Stimulated activated CD8-positive, alpha-beta memory T cell treated with anti-CD3 and anti-CD28 coated beads, Interleukin-12 subunit alpha, Interleukin-12 subunit beta, amount 100 ng/mL, for 24 hours (primary cell): ENCODE measurements around the gene MYBBP1A.

Experiments
- DNase-seq: peaks from one replicate; pipeline ENCODE4 v3.0.0-alpha.2; 2020; ENCODE audit errors: extremely low read depth

Gene MYBBP1A

DNA sequence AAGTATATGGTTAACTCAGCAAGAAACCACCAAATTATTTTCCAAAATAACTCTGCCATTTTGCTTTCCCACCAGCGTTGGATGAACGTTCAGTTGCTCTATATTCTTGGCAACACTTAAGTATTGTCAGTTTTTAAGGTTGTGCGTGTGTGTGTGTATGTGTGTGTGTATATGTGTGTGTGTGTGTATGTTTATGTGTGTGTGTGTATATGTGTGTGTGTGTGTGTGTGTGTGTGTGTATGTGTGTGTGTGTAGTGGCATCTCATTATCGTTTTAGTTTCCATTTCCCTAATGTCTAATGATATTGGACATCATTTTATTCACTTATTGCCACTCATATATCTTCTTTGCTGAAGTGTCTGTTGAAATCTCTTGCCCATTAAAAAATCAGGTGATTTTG, 17.9 kb upstream of the MYBBP1A start:
- DNase-seq, result no peak

DNA sequence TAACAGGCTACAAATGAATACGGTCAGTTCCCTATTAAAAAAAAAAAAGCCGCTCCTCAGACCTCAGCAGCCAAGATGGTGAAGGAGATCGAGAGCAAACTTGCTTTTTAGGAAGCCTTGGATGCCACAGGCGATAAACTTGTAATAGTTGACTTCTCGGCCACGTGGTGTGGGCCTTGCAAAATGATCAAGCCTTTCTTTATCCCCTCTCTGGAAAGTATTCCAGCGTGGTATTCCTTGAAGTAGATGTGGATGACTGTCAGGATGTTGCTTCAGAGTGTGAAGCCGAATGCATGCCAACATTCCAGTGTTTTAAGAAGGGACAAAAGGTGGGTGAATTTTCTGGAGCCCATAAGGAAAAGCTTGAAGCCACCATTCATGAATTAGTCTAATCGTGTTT, 16.9 kb upstream of the MYBBP1A start:
- no peak for DNase-seq

DNA sequence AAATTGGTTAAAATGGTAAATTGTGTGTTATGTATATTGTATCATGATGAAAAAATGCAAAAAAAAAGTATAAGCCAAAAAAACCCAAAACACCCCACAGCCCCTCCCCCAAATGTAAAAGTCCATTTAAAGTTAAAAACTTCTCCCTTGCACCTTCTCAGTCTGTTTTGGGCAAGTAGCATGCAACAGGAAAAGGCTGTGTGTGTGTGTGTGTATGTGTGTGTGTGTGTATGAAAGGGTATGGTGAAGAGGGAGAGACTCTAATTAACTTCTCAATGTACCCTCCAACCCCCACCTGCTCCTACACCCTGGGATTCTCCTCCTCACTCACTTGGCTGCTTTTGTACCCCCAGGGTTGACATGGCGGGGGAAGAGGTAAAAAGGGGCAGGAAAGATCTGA, 14.4 kb upstream of the MYBBP1A start:
- DNase-seq, result no peak

DNA sequence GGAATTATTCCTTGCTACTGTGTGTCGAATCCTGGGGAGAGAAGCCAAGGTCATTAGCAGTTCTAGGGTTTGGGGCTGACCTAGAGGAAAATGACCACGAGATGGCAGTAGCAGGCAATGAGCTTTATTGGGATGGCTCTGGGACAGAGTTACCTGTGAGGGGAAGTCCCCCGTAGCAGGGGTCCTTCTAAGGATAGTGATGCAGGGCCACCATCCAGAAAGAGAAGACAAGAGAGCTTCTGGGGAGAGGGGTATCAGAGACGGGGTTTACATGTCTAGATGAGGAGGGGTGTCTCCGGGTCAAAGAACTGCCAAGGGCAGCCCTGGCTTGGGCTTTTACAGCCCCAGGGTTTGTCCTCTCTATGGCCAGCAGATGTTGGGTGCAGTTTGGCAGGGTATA, 11.6 kb upstream of the MYBBP1A start:
- no peak for DNase-seq

DNA sequence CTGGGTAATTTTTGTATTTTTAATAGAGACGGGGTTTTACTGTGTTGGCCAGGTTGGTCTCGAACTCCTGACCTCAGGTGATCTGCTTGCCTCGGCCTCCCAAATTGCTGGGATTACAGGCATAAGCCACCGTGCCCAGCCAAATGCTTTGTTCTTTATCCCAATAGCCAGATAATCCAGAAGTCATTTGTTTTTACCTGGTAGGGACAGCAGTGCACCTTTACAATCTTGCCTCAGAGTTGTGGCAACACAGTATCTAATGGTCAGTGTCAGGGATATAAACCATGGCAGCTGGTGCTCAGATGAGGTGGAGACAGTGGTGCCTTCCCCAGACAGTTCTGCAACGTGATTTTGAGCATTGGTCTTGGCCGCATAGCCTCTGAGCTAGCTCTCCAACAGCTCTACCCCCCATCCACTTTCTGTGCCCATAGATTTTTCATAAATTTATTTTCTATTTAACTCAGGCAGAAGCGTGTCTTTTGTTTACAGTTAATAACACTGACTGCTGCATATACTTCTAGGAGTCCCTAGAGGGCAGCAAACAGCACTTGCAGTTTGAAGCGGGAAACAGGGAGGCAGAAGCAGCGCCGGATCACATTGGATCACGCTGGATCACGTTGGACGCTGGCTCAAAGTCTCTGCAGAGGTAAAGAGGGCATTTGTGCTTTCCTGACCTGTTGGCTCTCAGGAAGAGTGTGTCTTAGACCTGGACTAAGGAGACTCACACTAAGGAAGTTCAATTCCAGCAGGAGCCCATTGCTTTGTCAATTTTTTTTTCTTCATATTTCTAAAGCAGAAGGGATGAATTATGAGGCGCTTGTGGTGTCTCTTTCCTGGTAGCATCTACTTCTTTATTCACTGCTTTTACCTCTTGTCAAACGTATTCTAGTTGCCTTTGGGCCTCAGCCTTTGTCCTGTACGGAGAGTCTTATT, 10.3 kb upstream of the MYBBP1A start:
- DNase-seq, result no peak

DNA sequence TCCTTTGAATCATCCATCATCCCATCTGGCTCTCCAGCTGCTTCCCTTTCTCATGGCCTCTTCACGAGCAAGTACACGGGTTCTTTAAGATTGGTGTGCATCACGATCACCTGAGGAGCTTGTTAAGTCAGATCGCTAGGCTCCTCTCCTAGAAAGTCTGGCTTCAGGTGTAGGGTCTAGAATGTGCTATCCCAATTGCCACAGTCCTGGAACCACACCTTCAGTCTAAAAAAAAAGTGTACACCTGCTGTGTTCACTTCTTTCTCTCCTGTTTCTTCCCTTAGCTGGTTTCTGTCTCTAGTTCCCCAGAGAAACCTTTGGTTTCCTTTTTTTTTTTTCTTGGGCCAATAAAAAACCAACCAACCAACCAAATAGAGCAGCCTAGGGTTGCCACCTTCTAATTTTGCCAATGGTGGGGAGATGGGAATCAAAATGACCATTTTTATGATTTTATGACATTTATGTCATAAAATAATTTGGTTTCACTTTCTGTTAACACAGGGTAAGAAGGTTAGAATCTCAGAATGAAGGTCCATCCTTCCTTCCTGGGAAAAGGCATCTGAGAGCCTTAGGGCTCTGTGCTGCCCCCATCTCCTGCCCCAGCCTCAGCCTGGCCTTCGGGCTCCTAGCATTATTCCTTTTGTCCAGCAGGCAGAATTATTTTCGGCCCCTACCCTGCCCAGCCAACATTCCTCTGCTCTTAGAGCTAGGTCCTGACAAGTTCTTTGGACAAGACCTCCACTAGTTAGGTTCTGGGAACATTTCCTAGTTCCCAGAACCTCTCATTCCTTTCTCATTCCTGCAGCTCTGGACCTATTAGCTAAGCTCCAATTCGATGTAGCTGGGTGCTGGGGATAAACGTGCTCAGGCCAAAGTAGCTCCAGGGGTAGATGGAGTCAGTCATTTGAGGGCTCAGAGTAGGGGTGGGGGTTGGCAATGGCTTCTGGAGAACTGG, 7.1 kb upstream of the MYBBP1A start:
- no peak for DNase-seq

DNA sequence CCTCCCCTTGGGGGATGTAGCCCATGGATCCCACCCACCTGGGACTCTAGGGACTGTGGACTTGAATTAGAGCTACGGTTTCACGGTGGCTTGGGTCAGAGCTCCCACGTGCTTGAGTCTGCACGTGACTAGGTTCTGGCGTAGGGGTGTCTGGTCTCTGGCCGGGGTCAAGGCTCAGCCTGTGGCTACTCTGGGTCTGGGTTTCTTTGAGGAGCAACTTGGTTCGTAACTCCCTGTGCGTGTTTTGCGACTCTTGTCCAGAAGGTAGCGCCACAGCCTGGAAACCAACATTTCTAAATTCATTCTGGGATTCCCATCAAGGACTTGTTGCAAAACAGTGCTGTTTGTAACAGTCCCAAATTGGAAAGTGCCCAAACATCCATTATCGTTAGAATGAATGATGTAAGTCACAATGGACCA, 5.7 kb upstream of the MYBBP1A start:
- DNase-seq, result no peak

DNA sequence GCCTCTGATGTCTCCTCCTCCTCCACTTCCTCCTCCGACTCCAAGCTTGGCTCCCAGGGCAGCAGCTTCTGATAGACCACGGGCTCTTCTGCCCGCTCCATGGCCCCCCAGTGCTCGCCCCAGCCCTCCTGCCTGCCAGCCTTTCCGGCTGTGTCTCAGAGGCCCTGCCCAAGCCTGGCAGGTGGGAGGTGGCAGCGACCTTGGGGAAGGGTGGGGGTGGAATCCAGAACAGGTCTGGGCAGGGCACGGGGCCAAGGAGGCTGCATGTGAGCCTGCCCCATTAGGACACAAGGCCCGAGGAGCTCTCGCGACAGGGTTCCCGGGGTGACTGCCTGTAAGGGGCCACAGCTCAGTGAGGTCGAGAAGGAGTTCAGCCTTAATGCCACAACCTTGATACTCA, 5.2 kb upstream of the MYBBP1A start, which contains the start of gene GGT6:
Gene GGT6 (minus strand): TSS at position 157 of the 400 bp plus-strand sequence. CDS start 56 bp downstream, at position 101.
- DNase-seq, result no peak

DNA sequence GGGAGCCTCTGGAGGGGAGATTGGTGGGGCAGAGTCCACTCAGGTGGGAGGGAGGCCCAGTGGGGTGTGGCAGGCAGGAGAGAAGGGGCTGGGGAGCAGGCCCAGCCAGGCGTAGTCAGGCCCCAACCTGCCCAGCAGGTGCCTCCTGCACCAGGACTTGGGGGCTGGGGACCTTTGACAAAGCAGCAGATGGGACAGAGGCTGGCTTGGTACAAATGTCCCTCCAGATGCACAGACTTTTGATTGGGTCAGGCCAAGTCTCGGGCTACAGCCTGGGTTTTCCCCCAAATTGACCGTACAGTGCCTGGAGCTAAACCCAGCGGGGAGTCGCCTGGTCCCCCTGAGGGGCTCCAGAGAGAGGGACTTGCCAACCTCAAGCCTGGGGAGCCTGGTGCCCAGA, 4.8 kb upstream of the MYBBP1A start:
- no peak for DNase-seq

DNA sequence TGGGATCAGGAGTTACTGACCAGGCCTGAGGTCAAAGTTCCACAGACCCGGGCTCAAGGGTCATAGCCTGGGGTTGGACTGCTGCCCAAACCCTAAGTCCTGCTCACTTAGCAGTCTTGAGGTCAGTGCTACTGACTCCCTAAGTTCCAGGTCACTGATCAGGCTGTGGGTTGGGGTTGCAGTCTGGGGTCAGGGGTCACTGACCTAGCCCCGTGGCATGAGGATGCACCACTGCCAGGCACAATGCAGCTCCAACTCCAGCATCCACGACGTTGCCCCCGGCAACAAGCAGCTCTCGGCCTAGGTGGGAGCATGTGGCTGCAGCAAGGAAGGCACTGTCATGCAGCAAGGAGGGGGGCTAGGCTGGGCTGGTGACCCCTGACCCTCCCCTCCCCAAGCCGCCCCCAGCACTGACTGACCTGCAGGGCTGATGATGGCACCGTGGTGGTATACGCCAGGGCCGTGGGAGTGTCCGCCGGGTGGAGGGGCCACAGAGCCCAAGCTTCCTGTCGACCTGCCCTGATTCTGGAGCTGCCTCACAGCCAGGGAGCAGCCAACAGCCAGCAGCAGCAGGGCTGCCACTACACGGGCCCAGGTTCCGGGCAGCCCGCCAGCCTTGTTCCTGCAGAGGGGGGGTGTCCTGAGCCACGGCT, 4.1 kb upstream of the MYBBP1A start:
- DNase-seq, result no peak

DNA sequence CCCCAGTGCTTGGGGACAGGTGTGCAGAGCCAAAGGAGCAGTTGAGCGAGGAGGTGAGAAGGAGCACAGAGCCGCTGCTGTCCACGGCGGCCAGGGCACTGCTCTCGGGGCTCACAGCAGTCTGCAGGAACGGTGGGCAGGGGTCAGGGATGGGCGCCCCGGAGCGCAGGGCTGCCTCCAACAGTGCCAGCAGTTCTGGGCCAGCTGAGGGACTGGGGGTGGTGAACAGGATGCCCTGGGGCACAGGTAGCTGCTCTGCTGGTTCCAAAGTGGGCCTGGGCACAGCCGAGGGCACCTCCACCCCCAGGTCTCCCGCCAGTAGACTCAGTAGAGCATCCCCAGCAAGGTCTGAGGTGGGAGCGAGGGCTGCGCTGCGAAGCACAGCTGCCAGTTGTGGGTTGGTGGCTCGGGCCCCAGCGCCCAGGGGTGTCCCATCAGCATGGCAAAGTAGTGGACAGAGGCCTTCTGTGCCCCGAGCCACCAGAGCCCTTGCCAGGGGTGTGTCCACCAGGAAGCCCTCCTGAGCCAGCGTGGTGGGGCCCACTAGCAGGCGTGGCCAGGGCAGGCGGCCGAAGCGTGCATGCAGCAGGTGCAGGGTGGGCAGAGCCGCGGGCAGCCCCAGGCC, 3.3 kb upstream of the MYBBP1A start:
- no peak for DNase-seq

DNA sequence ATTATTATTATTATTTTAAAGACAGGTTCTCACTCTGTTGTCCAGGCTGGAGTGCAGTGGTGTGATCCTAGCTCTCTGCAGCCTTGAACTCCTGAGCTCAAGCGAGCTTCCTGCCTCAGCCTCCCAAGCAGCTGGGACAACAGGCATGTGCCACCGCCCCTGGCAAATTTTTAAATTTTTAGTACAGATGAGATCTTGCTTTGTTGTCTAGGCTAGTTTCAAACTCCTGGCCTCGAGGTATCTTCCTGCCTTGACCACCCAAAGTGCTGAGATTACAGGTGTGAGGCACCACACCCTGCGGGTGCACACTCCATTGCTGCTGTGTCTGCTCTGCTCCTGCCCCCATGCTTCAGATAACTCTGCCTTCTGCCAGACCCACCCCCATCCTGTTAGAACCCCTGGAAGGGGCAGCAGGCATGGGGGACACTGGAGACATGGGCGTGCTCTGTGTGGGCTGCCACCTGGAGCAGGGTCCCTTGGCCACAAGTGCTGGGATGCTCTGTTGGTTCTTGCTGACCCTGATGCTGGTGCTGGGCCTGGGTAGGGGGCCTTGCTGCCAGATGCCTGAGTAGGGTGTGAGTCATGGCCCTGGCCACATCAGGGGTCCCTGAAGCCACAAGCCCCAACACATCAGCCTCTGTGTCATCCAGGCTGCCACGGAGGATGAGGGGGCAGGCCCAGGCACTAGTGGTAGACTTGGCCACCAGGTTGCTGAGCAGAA, 2.6 kb upstream of the MYBBP1A start:
- DNase-seq, result no peak

DNA sequence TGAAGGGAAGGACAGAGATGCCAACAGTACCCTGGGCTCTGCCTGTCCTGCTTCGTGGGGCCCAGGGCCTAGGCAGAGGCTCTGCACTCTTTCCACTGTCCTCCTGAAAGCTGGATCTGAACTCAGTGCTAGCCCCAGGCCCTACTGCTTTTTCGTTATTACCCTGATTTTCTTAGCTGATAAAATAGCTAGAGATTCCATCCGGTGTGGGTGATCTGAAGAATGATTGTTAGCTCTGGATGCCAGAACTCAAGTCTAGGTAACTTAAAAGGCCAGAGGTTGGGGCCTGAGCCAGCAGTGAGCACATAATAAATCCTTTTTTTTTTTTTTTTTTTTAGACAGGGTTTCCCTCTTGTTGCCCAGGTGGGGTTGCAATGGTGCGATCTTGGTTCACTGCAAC, 1.8 kb upstream of the MYBBP1A start:
- DNase-seq, result no peak

DNA sequence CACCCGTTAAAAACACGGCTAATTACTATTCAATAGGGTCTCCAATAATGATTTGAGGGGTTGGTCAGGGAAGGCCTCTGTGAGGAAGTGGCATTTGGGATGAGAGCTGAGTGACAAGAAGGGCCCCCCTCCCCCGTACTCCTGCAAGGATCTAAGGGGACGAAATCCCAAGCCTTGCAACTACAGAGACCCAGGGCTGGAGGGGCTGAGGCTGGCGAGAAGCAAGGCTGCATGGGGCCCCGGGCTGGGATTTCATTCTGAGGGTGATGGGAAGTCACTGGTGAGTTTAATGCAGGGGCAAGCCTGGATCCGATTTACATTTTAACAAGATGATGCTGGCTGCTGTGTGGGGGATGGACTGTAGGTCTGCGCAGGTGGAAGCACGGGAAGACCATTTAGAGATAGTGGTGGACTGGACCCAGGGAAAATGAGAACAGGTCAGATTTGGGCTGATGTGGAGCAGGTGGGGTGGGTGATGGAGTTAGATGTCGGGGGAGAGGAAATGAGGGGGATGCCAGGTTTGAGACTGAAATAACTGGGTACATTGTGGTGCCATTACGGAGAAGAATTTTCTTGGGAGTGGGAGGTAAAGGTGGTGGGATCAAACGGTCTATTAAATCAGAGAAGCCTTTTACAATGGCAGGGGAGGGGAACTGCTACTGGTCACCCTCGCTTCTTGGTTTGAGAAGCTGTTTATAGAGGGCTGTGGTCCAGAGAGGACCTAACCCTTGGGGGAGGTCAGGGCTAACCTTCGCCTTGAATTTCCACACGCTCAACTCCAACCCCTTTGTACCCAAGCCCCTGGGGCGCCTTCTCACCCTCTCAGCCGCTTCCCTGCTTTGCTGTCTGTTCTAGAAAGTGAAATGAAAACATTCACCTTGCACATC, 932 bp upstream of the MYBBP1A start:
- no peak for DNase-seq

DNA sequence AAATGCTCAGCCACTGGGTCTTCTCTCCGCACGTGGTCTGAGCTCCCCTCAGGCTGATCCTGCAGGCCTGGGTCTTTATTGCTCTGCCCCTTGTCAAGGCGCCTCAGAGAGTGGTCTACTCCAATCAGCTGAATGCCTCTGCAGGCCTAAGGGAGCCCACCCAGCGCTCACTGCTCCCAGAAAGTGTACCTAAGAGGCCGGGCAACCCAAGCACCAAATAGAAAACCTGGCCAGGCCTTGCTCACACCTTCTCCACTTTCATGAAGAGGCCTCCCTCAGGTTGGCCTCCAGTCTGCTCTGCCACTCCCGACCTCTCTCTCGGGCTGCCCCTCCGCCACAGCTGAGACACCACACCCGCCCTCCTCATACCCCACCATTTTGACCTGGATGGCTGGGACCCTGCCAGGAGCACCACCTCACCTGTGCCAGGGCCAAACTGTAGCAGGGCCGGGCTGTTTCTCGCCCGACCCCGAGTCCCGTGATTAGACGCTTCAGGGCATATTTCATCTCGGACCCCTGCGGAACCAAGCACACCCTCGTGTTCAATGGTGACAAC, 665 bp downstream of the MYBBP1A start:
- DNase-seq, result no peak

DNA sequence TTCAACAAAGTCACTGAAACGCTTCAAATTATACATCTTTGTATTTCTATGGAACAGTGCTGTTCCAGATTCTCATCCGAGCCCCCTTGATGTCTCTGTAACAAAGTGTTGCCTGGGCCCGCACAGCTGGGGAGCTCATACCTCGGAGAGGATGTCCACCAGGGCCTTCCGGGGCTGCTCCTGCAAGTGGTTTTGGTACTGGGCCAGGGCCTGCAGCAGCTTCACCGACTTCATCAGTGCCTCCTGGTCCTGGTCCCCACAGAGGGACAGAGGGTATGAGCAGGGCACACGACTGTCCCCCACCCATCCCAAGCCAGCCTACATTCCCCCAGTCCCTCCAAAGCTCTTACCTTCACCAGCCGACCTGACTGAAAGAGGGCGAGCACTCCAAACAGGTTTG, 1.5 kb downstream of the MYBBP1A start:
- DNase-seq, result no peak

DNA sequence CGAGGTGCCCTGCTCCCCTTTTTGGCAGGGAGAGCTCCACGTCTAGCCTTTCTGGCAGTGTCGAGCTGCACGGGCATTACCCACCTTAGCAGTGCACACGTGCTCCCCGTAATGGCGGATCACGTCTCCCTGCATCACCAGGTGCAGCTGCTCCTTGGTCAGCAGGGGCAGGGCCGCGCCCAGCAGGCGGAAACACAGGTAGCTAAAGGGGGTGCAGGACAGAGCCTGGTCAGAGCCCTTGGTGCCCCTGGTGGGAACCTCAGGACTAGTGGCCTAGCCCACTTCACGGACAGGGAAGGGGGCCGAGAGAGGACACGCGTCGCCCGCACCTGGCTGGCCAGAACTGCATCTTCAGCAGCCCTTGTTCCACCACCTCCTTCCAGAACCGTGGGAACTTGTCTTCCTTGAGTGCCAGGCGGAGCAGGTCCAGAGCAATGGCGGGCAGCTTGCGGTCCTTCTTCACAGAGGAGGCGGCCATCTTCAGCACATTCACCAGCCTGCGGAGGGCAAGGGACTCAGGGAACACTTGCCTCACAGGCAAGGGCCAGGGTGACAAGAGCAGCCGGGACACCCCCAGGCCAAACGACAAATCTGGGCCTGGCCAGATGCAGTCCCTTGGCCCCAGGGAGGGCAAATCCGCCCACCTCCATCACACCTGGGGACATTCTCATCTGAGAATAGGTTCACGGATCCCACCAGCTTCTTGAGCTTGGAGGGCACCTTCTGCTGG, 3.2 kb downstream of the MYBBP1A start:
- no peak for DNase-seq

DNA sequence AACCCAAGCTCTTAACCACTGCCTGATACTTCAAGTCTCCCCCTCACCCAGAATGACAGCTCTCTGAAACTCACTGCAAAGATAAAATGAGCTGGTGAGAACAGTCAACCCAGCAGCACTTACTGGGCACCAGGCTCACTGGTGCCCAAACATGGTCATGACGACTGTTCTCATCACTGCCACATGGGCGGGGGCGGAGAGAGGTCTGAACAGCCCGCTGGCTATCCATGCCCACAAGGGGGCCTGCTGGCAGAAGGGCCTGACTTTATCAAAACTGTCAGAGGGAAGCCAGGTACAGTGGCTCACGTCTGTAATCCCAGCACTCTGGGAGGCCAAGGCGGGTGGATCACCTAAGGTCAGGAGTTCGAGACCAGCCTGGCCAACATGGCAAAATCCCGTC, 4.0 kb downstream of the MYBBP1A start:
- no peak for DNase-seq

DNA sequence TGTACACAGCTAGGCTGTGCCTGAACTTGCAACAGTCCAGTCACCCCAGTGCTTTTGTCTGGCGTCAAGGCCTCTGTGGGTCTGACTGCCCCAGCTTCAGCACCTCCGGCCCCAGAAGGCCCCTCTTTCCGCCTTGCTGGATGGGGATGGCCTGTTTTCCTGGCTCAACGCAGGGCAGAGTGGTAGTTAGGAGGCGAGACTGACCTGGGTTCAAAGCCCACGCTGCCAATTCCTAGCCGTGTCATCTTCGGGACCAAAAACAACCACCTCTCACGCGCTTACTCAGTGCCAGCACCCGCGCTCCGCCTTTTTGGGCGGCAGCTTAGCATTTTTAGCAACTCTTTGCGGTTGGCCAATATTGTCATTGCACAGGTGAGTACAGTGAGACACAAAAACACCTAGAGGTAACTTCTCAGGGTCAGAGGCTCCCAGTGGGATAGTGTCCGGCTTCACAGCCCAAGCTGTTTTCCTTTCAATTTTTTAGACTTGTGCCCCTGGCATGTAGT, 4.6 kb downstream of the MYBBP1A start:
- no peak for DNase-seq
